ENCODE results near the gene SMG5. TPM values are rescaled to one million over a fixed set of nuclear protein-coding genes. Genes with fewer than 3 reads are reported as not detected.
A peak's percentile ranks its signal among the peaks of the same experiment; 100 is the strongest.

Gene SMG5
- total RNA-seq, 1 experiment from 2014 or later = 109 TPM

DNA sequence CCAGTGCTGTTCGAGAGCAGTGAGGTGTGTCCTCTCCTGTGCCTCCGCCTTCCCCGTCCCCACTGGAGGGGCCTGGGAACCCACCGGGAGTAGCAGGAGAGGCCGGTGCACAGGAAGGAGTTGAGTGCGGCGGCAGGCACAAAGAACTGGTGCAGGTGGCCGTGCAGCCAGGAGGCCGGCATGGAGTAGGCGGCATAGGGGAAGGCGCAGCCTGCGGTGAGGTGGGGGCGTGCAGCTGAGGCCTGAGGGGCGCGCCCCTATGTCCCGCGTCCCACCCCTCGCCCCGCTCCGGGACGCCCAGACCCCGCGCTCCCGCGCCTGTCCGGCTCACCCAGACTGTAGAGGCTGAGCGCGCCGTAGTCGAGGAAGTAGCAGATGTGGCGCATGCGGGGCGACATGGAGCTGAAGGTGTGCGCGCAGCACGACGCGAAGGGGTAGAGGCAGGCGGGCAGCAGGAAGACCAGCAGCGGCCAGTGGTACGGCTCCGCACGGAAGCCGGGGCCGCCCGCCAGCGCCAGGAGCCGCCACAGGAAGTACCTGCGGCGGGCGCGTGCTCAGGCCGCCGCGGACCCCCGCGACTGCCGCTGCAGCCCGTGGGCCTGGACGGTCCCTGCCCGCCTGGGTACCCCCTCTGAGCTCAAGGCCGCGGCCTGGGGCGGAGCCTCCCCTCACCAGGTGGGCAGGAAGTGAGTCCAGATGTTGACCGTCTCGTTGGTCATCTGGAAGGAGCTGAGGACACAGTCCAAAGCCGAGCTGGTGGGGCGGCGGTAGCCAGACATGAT lies 37.0 kb downstream of the SMG5 start:
- Mint-ChIP-seq H3K36me3 (peaks cover 11% of the 10 kb centered on the region), H3K4me1 (peaks cover 22% of the 10 kb centered on the region), H3K9me3 (no peaks in the 10 kb centered on the region), H3K27me3 (ENCODE audit: low read depth) (peaks cover 4% of the 10 kb centered on the region), H3K4me3 (peak overlapping the region; percentile 74), H3K27ac (no peak overlapping the region)
- CTCF ChIA-PET = interaction anchor here (0.8 to 5.1 kb wide), 14 partner anchors 12 to 200 kb away, joined by 3 to 84 read pairs (median 7); partner anchors contain the start of genes PMF1 and SMG5
- POLR2A ChIA-PET = interaction anchor here (0.7 to 1.5 kb wide), 4 partner anchors 12 to 109 kb away, joined by 3 to 7 read pairs (median 4); partner anchors contain the start of gene SMG5
- ATAC-seq (peak; percentile 23), DNase-seq (ENCODE audit: low spot score) (peak; percentile 63)
- TF ChIP-seq, protein P1, sequence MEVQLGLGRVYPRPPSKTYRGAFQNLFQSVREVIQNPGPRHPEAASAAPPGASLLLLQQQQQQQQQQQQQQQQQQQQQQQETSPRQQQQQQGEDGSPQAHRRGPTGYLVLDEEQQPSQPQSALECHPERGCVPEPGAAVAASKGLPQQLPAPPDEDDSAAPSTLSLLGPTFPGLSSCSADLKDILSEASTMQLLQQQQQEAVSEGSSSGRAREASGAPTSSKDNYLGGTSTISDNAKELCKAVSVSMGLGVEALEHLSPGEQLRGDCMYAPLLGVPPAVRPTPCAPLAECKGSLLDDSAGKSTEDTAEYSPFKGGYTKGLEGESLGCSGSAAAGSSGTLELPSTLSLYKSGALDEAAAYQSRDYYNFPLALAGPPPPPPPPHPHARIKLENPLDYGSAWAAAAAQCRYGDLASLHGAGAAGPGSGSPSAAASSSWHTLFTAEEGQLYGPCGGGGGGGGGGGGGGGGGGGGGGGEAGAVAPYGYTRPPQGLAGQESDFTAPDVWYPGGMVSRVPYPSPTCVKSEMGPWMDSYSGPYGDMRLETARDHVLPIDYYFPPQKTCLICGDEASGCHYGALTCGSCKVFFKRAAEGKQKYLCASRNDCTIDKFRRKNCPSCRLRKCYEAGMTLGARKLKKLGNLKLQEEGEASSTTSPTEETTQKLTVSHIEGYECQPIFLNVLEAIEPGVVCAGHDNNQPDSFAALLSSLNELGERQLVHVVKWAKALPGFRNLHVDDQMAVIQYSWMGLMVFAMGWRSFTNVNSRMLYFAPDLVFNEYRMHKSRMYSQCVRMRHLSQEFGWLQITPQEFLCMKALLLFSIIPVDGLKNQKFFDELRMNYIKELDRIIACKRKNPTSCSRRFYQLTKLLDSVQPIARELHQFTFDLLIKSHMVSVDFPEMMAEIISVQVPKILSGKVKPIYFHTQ (CRISPR knock-in tag; IDR thresholded peaks at IDR 0.05) = no peak
- peak; percentile 90 for TF ChIP-seq MYBL2 (CRISPR knock-in tag; IDR thresholded peaks at IDR 0.05)
- TF ChIP-seq, protein P2, sequence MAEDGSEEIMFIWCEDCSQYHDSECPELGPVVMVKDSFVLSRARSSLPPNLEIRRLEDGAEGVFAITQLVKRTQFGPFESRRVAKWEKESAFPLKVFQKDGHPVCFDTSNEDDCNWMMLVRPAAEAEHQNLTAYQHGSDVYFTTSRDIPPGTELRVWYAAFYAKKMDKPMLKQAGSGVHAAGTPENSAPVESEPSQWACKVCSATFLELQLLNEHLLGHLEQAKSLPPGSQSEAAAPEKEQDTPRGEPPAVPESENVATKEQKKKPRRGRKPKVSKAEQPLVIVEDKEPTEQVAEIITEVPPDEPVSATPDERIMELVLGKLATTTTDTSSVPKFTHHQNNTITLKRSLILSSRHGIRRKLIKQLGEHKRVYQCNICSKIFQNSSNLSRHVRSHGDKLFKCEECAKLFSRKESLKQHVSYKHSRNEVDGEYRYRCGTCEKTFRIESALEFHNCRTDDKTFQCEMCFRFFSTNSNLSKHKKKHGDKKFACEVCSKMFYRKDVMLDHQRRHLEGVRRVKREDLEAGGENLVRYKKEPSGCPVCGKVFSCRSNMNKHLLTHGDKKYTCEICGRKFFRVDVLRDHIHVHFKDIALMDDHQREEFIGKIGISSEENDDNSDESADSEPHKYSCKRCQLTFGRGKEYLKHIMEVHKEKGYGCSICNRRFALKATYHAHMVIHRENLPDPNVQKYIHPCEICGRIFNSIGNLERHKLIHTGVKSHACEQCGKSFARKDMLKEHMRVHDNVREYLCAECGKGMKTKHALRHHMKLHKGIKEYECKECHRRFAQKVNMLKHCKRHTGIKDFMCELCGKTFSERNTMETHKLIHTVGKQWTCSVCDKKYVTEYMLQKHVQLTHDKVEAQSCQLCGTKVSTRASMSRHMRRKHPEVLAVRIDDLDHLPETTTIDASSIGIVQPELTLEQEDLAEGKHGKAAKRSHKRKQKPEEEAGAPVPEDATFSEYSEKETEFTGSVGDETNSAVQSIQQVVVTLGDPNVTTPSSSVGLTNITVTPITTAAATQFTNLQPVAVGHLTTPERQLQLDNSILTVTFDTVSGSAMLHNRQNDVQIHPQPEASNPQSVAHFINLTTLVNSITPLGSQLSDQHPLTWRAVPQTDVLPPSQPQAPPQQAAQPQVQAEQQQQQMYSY (CRISPR knock-in tag; IDR thresholded peaks at IDR 0.05) = peak; percentile 56
- TF ChIP-seq, protein P3, sequence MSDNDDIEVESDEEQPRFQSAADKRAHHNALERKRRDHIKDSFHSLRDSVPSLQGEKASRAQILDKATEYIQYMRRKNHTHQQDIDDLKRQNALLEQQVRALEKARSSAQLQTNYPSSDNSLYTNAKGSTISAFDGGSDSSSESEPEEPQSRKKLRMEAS (CRISPR knock-in tag; IDR thresholded peaks at IDR 0.05) = peak; percentile 91
- TF ChIP-seq NFATC4 (CRISPR knock-in tag; IDR thresholded peaks at IDR 0.05) = no peak
- peak; percentile 83; the same call in 1 of the 2 replicates for TF ChIP-seq ZNF138 (CRISPR knock-in tag; conservative IDR thresholded peaks at IDR 0.05)
- no peak for TF ChIP-seq GTF2I (CRISPR knock-in tag; conservative IDR thresholded peaks at IDR 0.05)
- TF ChIP-seq GRHL2 (CRISPR knock-in tag; IDR thresholded peaks at IDR 0.05; ENCODE audit: insufficient replicate concordance, severe bottlenecking) = no peak
- no peak; the same call in 1 of the 2 replicates for TF ChIP-seq ZNF263 (CRISPR knock-in tag; IDR thresholded peaks at IDR 0.05; ENCODE audit: low read depth)
- no peak for TF ChIP-seq CREB1 (CRISPR knock-in tag; IDR thresholded peaks at IDR 0.05)
- TF ChIP-seq, protein P4, sequence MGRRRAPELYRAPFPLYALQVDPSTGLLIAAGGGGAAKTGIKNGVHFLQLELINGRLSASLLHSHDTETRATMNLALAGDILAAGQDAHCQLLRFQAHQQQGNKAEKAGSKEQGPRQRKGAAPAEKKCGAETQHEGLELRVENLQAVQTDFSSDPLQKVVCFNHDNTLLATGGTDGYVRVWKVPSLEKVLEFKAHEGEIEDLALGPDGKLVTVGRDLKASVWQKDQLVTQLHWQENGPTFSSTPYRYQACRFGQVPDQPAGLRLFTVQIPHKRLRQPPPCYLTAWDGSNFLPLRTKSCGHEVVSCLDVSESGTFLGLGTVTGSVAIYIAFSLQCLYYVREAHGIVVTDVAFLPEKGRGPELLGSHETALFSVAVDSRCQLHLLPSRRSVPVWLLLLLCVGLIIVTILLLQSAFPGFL (CRISPR knock-in tag; IDR thresholded peaks at IDR 0.05; ENCODE audit: borderline replicate concordance) = no peak
- TF ChIP-seq KAT7 (CRISPR knock-in tag; IDR thresholded peaks at IDR 0.05; ENCODE audit: borderline replicate concordance) = no peak
- no peak for TF ChIP-seq FOXJ3 (CRISPR knock-in tag; IDR thresholded peaks at IDR 0.05; ENCODE audit: borderline replicate concordance)
- TF ChIP-seq SMAD4 (CRISPR knock-in tag; IDR thresholded peaks at IDR 0.05) = no peak
- no peak for TF ChIP-seq NR1H2 (CRISPR knock-in tag; IDR thresholded peaks at IDR 0.05)
- TF ChIP-seq, protein P5, sequence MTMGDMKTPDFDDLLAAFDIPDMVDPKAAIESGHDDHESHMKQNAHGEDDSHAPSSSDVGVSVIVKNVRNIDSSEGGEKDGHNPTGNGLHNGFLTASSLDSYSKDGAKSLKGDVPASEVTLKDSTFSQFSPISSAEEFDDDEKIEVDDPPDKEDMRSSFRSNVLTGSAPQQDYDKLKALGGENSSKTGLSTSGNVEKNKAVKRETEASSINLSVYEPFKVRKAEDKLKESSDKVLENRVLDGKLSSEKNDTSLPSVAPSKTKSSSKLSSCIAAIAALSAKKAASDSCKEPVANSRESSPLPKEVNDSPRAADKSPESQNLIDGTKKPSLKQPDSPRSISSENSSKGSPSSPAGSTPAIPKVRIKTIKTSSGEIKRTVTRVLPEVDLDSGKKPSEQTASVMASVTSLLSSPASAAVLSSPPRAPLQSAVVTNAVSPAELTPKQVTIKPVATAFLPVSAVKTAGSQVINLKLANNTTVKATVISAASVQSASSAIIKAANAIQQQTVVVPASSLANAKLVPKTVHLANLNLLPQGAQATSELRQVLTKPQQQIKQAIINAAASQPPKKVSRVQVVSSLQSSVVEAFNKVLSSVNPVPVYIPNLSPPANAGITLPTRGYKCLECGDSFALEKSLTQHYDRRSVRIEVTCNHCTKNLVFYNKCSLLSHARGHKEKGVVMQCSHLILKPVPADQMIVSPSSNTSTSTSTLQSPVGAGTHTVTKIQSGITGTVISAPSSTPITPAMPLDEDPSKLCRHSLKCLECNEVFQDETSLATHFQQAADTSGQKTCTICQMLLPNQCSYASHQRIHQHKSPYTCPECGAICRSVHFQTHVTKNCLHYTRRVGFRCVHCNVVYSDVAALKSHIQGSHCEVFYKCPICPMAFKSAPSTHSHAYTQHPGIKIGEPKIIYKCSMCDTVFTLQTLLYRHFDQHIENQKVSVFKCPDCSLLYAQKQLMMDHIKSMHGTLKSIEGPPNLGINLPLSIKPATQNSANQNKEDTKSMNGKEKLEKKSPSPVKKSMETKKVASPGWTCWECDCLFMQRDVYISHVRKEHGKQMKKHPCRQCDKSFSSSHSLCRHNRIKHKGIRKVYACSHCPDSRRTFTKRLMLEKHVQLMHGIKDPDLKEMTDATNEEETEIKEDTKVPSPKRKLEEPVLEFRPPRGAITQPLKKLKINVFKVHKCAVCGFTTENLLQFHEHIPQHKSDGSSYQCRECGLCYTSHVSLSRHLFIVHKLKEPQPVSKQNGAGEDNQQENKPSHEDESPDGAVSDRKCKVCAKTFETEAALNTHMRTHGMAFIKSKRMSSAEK (CRISPR knock-in tag; IDR thresholded peaks at IDR 0.05; ENCODE audit: borderline replicate concordance) = no peak
- TF ChIP-seq TEAD1 (CRISPR knock-in tag; IDR thresholded peaks at IDR 0.05) = 0 out of 2 replicates have a peak, but pooled peaks have one; percentile 77
- TF ChIP-seq, protein P6, sequence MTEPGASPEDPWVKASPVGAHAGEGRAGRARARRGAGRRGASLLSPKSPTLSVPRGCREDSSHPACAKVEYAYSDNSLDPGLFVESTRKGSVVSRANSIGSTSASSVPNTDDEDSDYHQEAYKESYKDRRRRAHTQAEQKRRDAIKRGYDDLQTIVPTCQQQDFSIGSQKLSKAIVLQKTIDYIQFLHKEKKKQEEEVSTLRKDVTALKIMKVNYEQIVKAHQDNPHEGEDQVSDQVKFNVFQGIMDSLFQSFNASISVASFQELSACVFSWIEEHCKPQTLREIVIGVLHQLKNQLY (CRISPR knock-in tag; IDR thresholded peaks at IDR 0.05) = no peak; the same call in 1 of the 2 replicates

All from WTC11 (cell line).